NT2/D1 (cell line): ENCODE data around the gene LAMC2.
A peak's percentile ranks its signal among the peaks of the same experiment; 100 is the strongest.

ENCODE experiments used
- DNase-seq: peaks from one replicate; pipeline ENCODE4 v3.0.0-alpha.2; 2011; ENCODE audit warnings: low read depth, low spot score
- H3K27me3 ChIP-seq: 2 replicates; pipeline ENCODE4 v1.6.0; 2011; ENCODE audit warnings: mild to moderate bottlenecking; ENCODE audit not compliant: insufficient read length, insufficient read depth
- H3K36me3 ChIP-seq: 2 replicates; pipeline ENCODE4 v1.6.1; 2011; ENCODE audit warnings: mild to moderate bottlenecking, low read length, mixed read lengths; ENCODE audit not compliant: insufficient read depth, insufficient read length
- H3K4me1 ChIP-seq: 2 replicates; pipeline ENCODE4 v1.5.1; 2011; ENCODE audit not compliant: insufficient read depth, insufficient read length
- H3K4me3 ChIP-seq: 2 replicates; pipeline ENCODE4 v1.5.1; 2011; ENCODE audit warnings: low read depth; ENCODE audit not compliant: insufficient read length
- H3K9ac ChIP-seq: 2 replicates; pipeline ENCODE4 v1.6.0; 2011; ENCODE audit warnings: low read depth; ENCODE audit not compliant: insufficient read length
- H3K9me3 ChIP-seq: 2 replicates; pipeline ENCODE4 v1.5.1; 2011; ENCODE audit warnings: mild to moderate bottlenecking, low read length; ENCODE audit not compliant: insufficient read depth
- SUZ12 ChIP-seq: IDR thresholded peaks from 2 replicates; pipeline ENCODE4 v1.6.1; 2011; ENCODE audit not compliant: insufficient read length, insufficient read depth; ENCODE audit errors: extremely low read depth
- YY1 ChIP-seq: IDR thresholded peaks from 2 replicates; pipeline ENCODE4 v1.6.1; 2011; ENCODE audit not compliant: insufficient read length, insufficient read depth
- ZNF274 ChIP-seq: IDR thresholded peaks from 2 replicates; pipeline ENCODE4 v1.6.1; 2011; ENCODE audit warnings: mild to moderate bottlenecking, low read depth, low read length

LAMC2 gene

DNA sequence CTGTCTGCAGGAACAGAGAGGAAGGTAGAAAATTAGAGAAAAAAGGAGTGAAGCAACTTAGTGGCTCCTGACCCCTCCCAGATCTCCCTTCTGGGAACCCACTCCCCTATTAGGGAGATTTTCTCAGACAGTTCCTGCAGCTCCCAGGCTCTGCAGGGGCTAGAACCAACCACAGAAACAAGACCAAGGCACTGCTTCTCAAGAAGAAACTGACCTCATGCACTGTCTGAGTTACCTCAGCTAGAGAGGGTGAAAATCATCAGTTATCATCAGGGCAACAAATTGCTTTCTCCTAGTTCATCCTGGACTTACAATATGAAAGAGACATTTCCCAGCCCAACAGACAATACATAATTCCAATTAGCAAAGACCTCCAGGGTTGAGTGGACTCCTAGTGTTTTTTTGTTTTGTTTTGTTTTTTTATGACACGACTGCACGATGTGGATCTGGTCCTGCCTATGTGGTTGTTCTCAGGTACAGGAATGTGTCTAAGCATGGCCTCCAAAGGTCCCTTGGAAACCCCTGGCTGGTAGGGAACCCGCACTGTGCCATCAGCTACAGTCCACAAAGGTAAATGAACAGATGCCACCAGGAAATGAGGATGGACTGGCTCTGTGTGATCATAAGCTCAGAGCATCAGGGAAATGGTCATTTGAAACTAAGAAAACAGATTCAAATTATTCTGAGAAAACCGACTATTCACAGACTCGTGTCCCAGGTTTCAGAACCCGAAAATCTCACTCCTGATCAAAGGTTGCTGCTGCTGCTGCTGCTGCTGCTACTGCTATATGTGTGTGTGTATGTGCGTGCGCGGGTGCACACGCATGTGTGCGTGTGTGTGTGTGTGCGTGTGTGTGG, 65.3 kb downstream of the LAMC2 start:
- H3K9me3 ChIP-seq = peaks cover 7% of the 10 kb centered on the region
- TF ChIP-seq ZNF274 = no peak
- no peaks in the 10 kb centered on the region for H3K4me1 ChIP-seq

DNA sequence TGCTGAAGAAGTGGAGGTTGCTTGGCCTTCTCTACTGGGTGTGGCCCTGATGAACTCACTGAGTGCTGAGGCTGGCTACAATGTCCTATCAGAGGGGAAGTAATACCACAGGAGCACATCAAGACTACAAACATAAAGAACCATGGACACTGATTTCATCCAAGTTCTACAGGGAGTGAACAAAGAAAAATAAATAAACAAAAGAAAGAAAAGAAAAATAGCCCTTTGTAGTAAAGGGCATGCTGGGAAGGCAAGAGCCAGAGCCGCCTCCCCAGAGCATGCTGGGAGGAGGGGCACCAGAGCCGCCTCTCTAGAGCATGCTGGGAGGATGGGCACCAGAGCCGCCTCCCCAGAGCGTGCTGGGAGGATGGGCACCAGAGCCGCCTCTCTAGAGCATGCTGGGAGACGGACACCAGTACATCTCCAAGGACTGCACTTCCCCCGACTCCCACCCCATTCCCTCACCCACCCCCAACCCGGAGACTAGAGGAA, 65.9 kb downstream of the LAMC2 start:
- no peaks in the 10 kb centered on the region for H3K27me3 ChIP-seq
- peaks cover 7% of the 10 kb centered on the region for H3K9me3 ChIP-seq
- H3K4me3 ChIP-seq = no peak overlapping the region
- no peak for DNase-seq
- no peaks in the 10 kb centered on the region for H3K4me1 ChIP-seq
- TF ChIP-seq YY1 = no peak
- no peak for TF ChIP-seq SUZ12
- TF ChIP-seq ZNF274 = no peak
- no peak overlapping the region for H3K9ac ChIP-seq
- no peaks in the 10 kb centered on the region for H3K36me3 ChIP-seq

More for the DNA sequence above, 65.3 kb downstream of the LAMC2 start:
- no peak for DNase-seq
- no peak overlapping the region for H3K4me3 ChIP-seq
- H3K27me3 ChIP-seq = no peaks in the 10 kb centered on the region
- no peaks in the 10 kb centered on the region for H3K36me3 ChIP-seq
- H3K9ac ChIP-seq = no peak overlapping the region

DNA sequence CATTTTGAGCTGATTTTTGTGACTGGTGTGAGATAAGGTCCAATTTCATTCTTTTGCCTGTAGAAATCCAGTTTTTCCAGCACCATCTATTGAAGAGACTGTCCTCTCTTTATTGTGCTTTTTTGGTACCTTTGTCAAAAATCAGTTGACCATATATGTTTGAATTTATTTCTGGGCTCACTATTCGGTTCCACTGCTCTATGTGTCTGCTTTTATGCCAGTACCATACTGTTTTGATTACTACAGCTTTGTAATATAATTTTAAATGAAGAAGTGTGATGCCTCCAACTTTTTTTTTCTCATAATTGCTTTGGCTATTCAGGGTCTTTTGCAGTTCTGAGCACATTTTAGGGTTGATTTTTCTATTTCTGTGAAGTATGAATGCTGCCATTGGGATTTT, 69.0 kb downstream of the LAMC2 start:
- no peaks in the 10 kb centered on the region for H3K4me1 ChIP-seq
- DNase-seq = no peak
- H3K4me3 ChIP-seq = no peak overlapping the region
- no peaks in the 10 kb centered on the region for H3K27me3 ChIP-seq
- no peak for TF ChIP-seq YY1
- H3K36me3 ChIP-seq = no peaks in the 10 kb centered on the region
- H3K9ac ChIP-seq = no peak overlapping the region
- peaks cover 7% of the 10 kb centered on the region for H3K9me3 ChIP-seq

DNA sequence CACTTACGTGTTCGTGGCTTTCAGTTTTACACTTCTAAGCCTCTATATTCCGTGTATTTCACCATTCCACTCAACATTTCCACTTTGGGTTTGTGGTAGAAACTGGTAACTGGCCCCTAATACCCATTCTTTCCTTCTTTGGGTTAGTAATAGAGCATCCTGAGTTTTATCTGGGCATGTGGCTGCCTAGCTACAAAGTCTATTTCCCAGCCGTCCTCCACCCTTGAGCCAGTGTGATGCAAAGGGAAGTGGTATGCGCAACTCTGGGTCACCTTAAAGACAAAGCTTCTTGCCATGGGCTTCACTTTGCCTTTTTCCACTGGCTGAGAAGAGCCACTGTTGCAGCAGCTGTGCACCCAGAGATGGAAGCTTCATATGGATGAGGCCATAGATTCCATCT, 73.9 kb downstream of the LAMC2 start:
- Histone ChIP-seq H3K9me3 (peaks cover 3% of the 10 kb centered on the region; the same call in 1 of the 2 replicates), H3K4me1 (no peaks in the 10 kb centered on the region), H3K36me3 (no peaks in the 10 kb centered on the region), H3K4me3 (no peak overlapping the region), H3K27me3 (no peaks in the 10 kb centered on the region), H3K9ac (no peak overlapping the region)
- peak; percentile 84 for DNase-seq
- TF ChIP-seq SUZ12 (no peak), YY1 (no peak), ZNF274 (no peak)

DNA sequence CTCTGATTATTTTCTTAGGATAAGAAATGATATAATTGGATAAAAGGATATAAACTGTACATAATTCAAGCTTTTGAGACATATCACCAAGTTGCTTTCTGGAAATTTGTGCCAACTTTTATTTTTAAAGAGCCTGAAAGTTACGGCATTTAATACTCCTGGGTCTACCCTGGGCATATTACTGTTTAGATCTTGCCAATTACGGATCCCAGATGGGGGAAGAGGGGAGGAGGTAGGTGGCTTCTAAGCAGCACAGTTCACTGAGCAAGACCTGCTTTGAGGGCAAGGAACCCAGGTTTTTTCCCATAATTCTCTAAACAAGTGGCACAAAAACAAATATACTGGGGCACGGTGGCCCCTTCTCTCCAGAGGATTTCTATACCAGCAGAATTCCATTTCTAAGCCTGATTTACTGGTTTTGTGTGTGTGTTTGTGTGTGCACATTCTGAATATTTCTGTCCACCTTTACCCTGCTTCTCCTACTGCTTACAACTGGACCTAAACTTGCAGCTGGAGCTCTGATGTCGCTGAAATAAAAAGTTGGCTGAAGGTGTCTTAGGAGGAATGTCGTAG, 76.7 kb downstream of the LAMC2 start:
- Histone ChIP-seq H3K36me3 (no peaks in the 10 kb centered on the region), H3K27me3 (no peaks in the 10 kb centered on the region), H3K4me1 (no peaks in the 10 kb centered on the region), H3K9me3 (peaks cover 3% of the 10 kb centered on the region; the same call in 1 of the 2 replicates), H3K4me3 (no peak overlapping the region), H3K9ac (no peak overlapping the region)
- DNase-seq = no peak
- TF ChIP-seq ZNF274 = no peak
- TF ChIP-seq SUZ12 = no peak
- no peak for TF ChIP-seq YY1

DNA sequence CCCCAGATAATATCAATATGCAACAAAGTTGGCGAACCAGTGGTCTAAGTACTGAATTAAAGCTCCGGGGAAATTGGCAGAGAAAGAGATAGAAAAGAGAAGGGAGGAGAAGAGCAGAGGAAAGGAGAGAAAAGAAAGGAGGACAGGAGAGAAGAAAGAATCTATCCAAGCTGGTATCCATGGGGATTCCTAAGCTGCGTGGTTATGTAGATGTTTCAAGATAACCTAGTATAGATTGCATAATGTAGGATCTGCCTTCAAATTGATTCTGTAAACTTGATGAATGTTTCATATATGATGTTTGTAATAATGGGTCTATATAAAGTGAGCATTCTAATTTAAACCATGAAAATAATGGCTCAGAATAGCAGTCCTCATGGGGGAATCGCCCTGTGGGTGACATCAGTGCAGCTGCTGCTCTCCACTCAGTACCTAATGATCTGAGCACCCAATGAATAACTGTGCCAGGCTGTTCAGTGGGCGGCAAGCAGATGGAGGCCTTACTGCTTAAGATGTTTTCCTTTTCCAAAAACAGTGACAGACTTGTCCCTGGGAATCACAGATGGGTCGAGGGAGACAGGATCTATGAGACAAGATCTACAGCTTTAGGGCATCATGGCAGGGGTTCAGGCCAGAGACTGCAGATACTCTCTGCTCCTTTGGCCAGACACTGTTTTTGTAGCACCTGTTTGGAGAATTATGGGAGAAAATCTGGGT, 78.0 kb downstream of the LAMC2 start:
- H3K9ac ChIP-seq = no peak overlapping the region
- DNase-seq = no peak
- TF ChIP-seq YY1 (no peak), ZNF274 (no peak), SUZ12 (no peak)
- no peaks in the 10 kb centered on the region for H3K27me3 ChIP-seq
- H3K36me3 ChIP-seq = no peaks in the 10 kb centered on the region
- H3K9me3 ChIP-seq = peaks cover 3% of the 10 kb centered on the region; the same call in 1 of the 2 replicates
- no peak overlapping the region for H3K4me3 ChIP-seq
- H3K4me1 ChIP-seq = no peaks in the 10 kb centered on the region

DNA sequence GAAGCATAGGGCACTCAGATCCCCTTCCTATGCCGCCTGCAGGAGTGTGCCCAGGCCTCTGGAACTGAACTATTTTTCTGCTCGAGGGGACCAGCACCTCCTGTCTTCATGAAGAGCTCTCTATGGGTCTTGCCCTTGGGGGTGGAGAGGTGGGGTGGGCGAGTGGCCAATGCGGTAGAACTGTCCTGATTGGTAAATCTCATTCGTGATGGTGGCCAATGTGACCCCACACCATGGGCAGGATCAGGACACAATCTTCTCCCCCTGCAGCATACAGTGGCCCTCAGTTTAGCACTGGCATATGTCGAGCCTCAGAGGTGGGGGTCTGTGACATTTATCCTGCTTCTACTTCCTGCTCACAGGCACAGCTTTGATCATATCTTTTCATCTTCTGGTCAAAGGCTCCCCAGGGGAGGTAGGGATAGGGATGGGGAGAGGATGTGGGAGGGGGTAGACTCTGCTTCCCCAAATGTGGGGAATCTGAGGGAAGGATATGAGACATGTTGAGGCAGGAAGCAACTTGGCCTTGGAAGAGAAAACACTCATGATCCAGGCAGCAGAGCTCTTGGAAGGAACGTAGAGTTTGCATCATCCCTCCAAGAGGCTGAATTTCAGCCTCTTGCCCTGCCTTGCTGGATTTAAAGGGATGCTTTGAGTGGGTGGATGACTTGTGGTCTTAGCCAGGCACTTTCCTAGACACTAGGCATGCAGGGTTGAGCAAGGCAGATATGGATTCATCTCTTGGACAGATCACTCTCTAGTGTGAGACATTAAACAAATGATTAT, 81.8 kb downstream of the LAMC2 start:
- Histone ChIP-seq H3K9me3 (no peaks in the 10 kb centered on the region), H3K9ac (no peak overlapping the region), H3K4me1 (no peaks in the 10 kb centered on the region), H3K36me3 (no peaks in the 10 kb centered on the region), H3K27me3 (no peaks in the 10 kb centered on the region), H3K4me3 (no peak overlapping the region)
- TF ChIP-seq YY1 = no peak
- DNase-seq = no peak
